Liver (tissue), 9 donors: ENCODE data around the gene ENPP7. TPM values are rescaled to one million over a fixed set of nuclear protein-coding genes. Genes with fewer than 3 reads are reported as not detected.

Experiments
- DNase-seq: peaks from one replicate; pipeline ENCODE4 v3.0.0-alpha.2; 2017; ENCODE audit warnings: low spot score
- H3K27ac ChIP-seq, 2 donors: one replicate each; pipeline ENCODE4 v1.7.0; 2013; ENCODE audit warnings: inconsistent platforms in 2 of 2, low read length in 2 of 2, control low read depth in 1 of 2, low read depth in 1 of 2, mild to moderate bottlenecking in 1 of 2
- H3K27me3 ChIP-seq, 4 donors: one replicate each; pipeline versions ENCODE4 v1.6.1 to v1.7.0; 2013; ENCODE audit warnings: low read length in 3 of 4, inconsistent platforms in 1 of 4, mild to moderate bottlenecking in 1 of 4, moderate library complexity in 1 of 4; ENCODE audit not compliant: control insufficient read depth in 4 of 4, insufficient read depth in 4 of 4
- H3K36me3 ChIP-seq, 4 donors: one replicate each; pipeline versions ENCODE4 v1.6.1 to v1.7.0; 2013; ENCODE audit warnings: low read length in 3 of 4, mild to moderate bottlenecking in 3 of 4, low read depth in 1 of 4, moderate library complexity in 1 of 4; ENCODE audit not compliant: control insufficient read depth in 4 of 4, insufficient read depth in 3 of 4
- H3K4me1 ChIP-seq, 4 donors: one replicate each; pipeline versions ENCODE4 v1.6.1 to v1.7.0; 2013; ENCODE audit warnings: low read length in 3 of 4, mild to moderate bottlenecking in 3 of 4, moderate library complexity in 1 of 4; ENCODE audit not compliant: control insufficient read depth in 4 of 4, insufficient read depth in 4 of 4
- H3K4me3 ChIP-seq, 3 donors: one replicate each; pipeline versions ENCODE4 v1.6.1 to v1.7.0; 2013; ENCODE audit warnings: low read length in 3 of 3, control low read depth in 1 of 3, low read depth in 1 of 3, mild to moderate bottlenecking in 1 of 3
- H3K9ac ChIP-seq, 2 donors: one replicate each; pipeline ENCODE4 v1.7.0; 2013; ENCODE audit warnings: low read length in 2 of 2, mild to moderate bottlenecking in 2 of 2, moderate library complexity in 2 of 2, control low read depth in 1 of 2, low read depth in 1 of 2
- H3K9me3 ChIP-seq, 4 donors: one replicate each; pipeline versions ENCODE4 v1.6.1 to v1.7.0; 2013; ENCODE audit warnings: low read length in 3 of 4; ENCODE audit not compliant: control insufficient read depth in 4 of 4
- ATF3 ChIP-seq: IDR thresholded peaks from 2 replicates; pipeline ENCODE4 v1.6.1; 2016; ENCODE audit warnings: antibody characterized with exemption
- EGR1 ChIP-seq, 2 donors: IDR thresholded peaks; 2 replicates each; pipeline ENCODE4 v1.6.1; 2016 to 2018; ENCODE audit warnings: antibody characterized with exemption in 2 of 2, low read depth in 2 of 2
- GABPA ChIP-seq, 2 donors: IDR thresholded peaks in 1 of 2; conservative IDR thresholded peaks in 1 of 2; 2 replicates each; pipeline ENCODE4 v1.6.1; 2016; ENCODE audit warnings: antibody characterized with exemption in 2 of 2, mild to moderate bottlenecking in 1 of 2, moderate library complexity in 1 of 2
- HNF4A ChIP-seq, 2 donors: conservative IDR thresholded peaks; 2 replicates each; pipeline ENCODE4 v1.6.1; 2016; ENCODE audit warnings: antibody characterized with exemption in 2 of 2, mild to moderate bottlenecking in 2 of 2
- HNF4G ChIP-seq: IDR thresholded peaks from 2 replicates; pipeline ENCODE4 v1.6.1; 2016; ENCODE audit warnings: antibody characterized with exemption
- JUND ChIP-seq, 2 donors: IDR thresholded peaks; 2 replicates each; pipeline ENCODE4 v1.6.1; 2016; ENCODE audit warnings: antibody characterized with exemption in 2 of 2
- NR2F2 ChIP-seq: IDR thresholded peaks from 2 replicates; pipeline ENCODE4 v1.6.1; 2016; ENCODE audit warnings: antibody characterized with exemption
- RAD21 ChIP-seq, 2 donors: IDR thresholded peaks; 2 replicates each; pipeline ENCODE4 v1.6.1; 2016; ENCODE audit warnings: antibody characterized with exemption in 2 of 2, mild to moderate bottlenecking in 2 of 2
- RXRA ChIP-seq, 2 donors: IDR thresholded peaks; 2 replicates each; pipeline ENCODE4 v1.6.1; 2017 to 2018; ENCODE audit warnings: antibody characterized with exemption in 2 of 2, mild to moderate bottlenecking in 1 of 2
- SP1 ChIP-seq: IDR thresholded peaks from 2 replicates; pipeline ENCODE4 v1.6.1; 2018; ENCODE audit warnings: antibody characterized with exemption, mild to moderate bottlenecking
- TAF1 ChIP-seq: conservative IDR thresholded peaks from 2 replicates; pipeline ENCODE4 v1.6.1; 2016; ENCODE audit warnings: antibody characterized with exemption, mild to moderate bottlenecking
- YY1 ChIP-seq: IDR thresholded peaks from 2 replicates; pipeline ENCODE4 v1.6.1; 2016; ENCODE audit warnings: antibody characterized with exemption, mild to moderate bottlenecking
- ZBTB33 ChIP-seq: IDR thresholded peaks from 2 replicates; pipeline ENCODE4 v1.6.1; 2016; ENCODE audit warnings: antibody characterized with exemption
- WGBS: extraction: QIAGEN DNeasy Blood & Tissue Kit; methylation state at CpG from one replicate; pipeline ENCODE4 v1.1.7; 2013; 5-methylcytosine and 5-hydroxymethylcytosine counted together
- polyA plus RNA-seq, 2 donors: library from polyadenylated mRNA; stranded (reverse) in 1 of 2; unstranded in 1 of 2; fragments of 200-250 nt in 1 of 2; fragments of >200 nt in 1 of 2; fragmentation: Nextera tagmentation in 1 of 2; extraction: Ambion mirVana in 1 of 2; gene quantifications; one replicate each; pipeline versions ENCODE4 v1.2.1 to v1.2.3, GENCODE V29; 2013 to 2015
- total RNA-seq, 2 donors: library from RNA; depleted of rRNA; stranded (reverse); fragments of >200 nt; gene quantifications; one replicate each; pipeline ENCODE4 v1.2.3, GENCODE V29; 2014
- TF ChIP-seq, protein P1 (sequence below): fragments of 150-350 bp; IDR thresholded peaks from 2 replicates; pipeline ENCODE4 v1.5.1; 2017; ENCODE audit warnings: improper control_type of control experiment, low read depth, low read length; ENCODE audit not compliant: missing input control
- TF ChIP-seq, protein P2 (sequence below): IDR thresholded peaks from 2 replicates; pipeline ENCODE4 v1.6.1; 2016; ENCODE audit warnings: antibody characterized with exemption
- TF ChIP-seq, protein P3 (sequence below): IDR thresholded peaks from 2 replicates; pipeline ENCODE4 v1.6.1; 2016; ENCODE audit warnings: antibody characterized with exemption, mild to moderate bottlenecking
- donor health status: healthy.
- donor health status: healthy.
- donor health status: healthy.
- donor health status: healthy.
- donor health status: healthy.

ENPP7 gene
- total and polyA plus RNA-seq, 4 donors: 1.7 to 12.0 (median 3.9) TPM

GRCh38 chr17:79742951-79743476, 12.3 kb downstream of the ENPP7 start:
- Histone ChIP-seq H3K4me1 (peaks cover 7 to 22% (median 13%) of the 10 kb centered on the region in 4 donors), H3K27ac (no peak overlapping the region), H3K4me3 (no peak overlapping the region), H3K27me3 (peaks cover 0 to 4% (median 3%) of the 10 kb centered on the region in 4 donors), H3K9ac (no peak overlapping the region), H3K9me3 (no peaks in the 10 kb centered on the region), H3K36me3 (peaks cover 0 to 1% (median 0%) of the 10 kb centered on the region in 4 donors)
- TF ChIP-seq, protein P1, sequence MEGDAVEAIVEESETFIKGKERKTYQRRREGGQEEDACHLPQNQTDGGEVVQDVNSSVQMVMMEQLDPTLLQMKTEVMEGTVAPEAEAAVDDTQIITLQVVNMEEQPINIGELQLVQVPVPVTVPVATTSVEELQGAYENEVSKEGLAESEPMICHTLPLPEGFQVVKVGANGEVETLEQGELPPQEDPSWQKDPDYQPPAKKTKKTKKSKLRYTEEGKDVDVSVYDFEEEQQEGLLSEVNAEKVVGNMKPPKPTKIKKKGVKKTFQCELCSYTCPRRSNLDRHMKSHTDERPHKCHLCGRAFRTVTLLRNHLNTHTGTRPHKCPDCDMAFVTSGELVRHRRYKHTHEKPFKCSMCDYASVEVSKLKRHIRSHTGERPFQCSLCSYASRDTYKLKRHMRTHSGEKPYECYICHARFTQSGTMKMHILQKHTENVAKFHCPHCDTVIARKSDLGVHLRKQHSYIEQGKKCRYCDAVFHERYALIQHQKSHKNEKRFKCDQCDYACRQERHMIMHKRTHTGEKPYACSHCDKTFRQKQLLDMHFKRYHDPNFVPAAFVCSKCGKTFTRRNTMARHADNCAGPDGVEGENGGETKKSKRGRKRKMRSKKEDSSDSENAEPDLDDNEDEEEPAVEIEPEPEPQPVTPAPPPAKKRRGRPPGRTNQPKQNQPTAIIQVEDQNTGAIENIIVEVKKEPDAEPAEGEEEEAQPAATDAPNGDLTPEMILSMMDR: no peak
- TF ChIP-seq, protein P2, sequence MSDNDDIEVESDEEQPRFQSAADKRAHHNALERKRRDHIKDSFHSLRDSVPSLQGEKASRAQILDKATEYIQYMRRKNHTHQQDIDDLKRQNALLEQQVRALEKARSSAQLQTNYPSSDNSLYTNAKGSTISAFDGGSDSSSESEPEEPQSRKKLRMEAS: no peak
- TF ChIP-seq RXRA (IDR thresholded peaks at IDR 0.05): no peak
- peak; percentile 18 to 63 for TF ChIP-seq HNF4A (conservative IDR thresholded peaks at IDR 0.05)
- no peak for TF ChIP-seq YY1
- no peak for DNase-seq
- 72% methylated on average over 7 of the region's 7 CpGs for WGBS

- WGBS: 94% methylated on average over 5 of the region's 5 CpGs
- TF ChIP-seq, protein P2: no peak
- TF ChIP-seq EGR1 (IDR thresholded peaks at IDR 0.05; ENCODE audit: low read depth in 2 of 2) (no peak), TAF1 (no peak), NR2F2 (no peak), GABPA (IDR thresholded peaks at IDR 0.05 in 1 of 2, conservative IDR thresholded peaks at IDR 0.05 in 1 of 2) (no peak), HNF4A (conservative IDR thresholded peaks at IDR 0.05) (no peak), HNF4G (no peak), RAD21 (IDR thresholded peaks at IDR 0.05) (no peak), JUND (IDR thresholded peaks at IDR 0.05) (no peak), SP1 (no peak), ATF3 (no peak), RXRA (IDR thresholded peaks at IDR 0.05) (no peak), YY1 (no peak), ZBTB33 (no peak)
- TF ChIP-seq, protein P1: no peak
- TF ChIP-seq, protein P3, sequence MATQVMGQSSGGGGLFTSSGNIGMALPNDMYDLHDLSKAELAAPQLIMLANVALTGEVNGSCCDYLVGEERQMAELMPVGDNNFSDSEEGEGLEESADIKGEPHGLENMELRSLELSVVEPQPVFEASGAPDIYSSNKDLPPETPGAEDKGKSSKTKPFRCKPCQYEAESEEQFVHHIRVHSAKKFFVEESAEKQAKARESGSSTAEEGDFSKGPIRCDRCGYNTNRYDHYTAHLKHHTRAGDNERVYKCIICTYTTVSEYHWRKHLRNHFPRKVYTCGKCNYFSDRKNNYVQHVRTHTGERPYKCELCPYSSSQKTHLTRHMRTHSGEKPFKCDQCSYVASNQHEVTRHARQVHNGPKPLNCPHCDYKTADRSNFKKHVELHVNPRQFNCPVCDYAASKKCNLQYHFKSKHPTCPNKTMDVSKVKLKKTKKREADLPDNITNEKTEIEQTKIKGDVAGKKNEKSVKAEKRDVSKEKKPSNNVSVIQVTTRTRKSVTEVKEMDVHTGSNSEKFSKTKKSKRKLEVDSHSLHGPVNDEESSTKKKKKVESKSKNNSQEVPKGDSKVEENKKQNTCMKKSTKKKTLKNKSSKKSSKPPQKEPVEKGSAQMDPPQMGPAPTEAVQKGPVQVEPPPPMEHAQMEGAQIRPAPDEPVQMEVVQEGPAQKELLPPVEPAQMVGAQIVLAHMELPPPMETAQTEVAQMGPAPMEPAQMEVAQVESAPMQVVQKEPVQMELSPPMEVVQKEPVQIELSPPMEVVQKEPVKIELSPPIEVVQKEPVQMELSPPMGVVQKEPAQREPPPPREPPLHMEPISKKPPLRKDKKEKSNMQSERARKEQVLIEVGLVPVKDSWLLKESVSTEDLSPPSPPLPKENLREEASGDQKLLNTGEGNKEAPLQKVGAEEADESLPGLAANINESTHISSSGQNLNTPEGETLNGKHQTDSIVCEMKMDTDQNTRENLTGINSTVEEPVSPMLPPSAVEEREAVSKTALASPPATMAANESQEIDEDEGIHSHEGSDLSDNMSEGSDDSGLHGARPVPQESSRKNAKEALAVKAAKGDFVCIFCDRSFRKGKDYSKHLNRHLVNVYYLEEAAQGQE: no peak
- Histone ChIP-seq H3K9ac (no peak overlapping the region), H3K9me3 (no peaks in the 10 kb centered on the region), H3K27me3 (peaks cover 0 to 5% (median 4%) of the 10 kb centered on the region in 4 donors), H3K4me3 (no peak overlapping the region), H3K27ac (no peak overlapping the region), H3K36me3 (peaks cover 0 to 1% (median 0%) of the 10 kb centered on the region in 4 donors), H3K4me1 (peaks cover 7 to 22% (median 13%) of the 10 kb centered on the region in 4 donors)
- DNase-seq: no peak
Observed at GRCh38 chr17:79743614-79744013, 12.9 kb downstream of the ENPP7 start.
